ENCODE data around the gene IER5L.

DNA sequence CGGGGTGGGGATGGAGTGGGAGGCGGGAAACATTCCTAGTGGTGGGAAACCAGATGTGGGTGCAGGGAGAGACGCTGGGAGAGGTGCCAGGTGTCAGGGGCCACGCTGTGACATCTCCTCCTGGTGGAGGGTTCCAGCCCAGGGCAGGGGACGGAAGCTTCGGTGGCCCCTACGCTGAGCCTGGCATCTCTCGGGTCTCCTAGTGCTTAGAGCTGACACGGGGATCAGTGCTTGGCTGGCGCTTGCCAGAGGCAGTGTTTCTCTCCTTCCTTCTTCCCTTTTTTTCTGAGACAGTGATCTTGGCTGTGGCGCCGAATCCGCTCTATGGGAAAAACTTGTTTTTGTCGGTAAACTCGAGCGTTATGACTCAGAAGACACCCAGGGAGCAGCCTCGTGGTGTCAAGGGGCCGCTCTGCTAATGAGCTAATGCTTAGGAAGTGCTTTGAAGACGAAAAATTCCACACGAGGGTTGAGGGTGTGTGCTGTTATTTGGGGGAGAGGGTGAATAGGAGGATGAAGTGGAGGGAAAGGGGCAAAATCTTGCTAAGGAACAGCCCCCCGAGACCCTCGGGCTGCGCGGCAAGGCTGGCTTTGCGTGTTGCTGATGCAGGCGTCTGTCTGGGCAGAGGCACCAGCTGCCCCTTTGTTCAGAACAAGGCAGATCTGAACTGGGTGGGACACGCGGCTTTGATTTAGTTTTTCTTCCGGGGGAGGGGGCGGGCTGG lies 20.4 kb upstream of the IER5L start:
- no peak for TF ChIP-seq CSDC2 (CRISPR knock-in tag; IDR thresholded peaks at IDR 0.05)
- no peak for TF ChIP-seq SNAI2 (CRISPR knock-in tag; IDR thresholded peaks at IDR 0.05)
- TF ChIP-seq BACH2 (CRISPR knock-in tag; IDR thresholded peaks at IDR 0.05; ENCODE audit: borderline replicate concordance): no peak
- TF ChIP-seq ARNTL (CRISPR knock-in tag; IDR thresholded peaks at IDR 0.05; ENCODE audit: borderline replicate concordance, low read depth): no peak
- TF ChIP-seq TCF4 (CRISPR knock-in tag; IDR thresholded peaks at IDR 0.05; ENCODE audit: borderline replicate concordance): no peak
- no peak for TF ChIP-seq ISL1 (CRISPR knock-in tag; IDR thresholded peaks at IDR 0.05)
- TF ChIP-seq ZFP3 (CRISPR knock-in tag; IDR thresholded peaks at IDR 0.05): no peak
- no peak for TF ChIP-seq OSR1 (CRISPR knock-in tag; IDR thresholded peaks at IDR 0.05)
- no peak for TF ChIP-seq ZFP30 (CRISPR knock-in tag; IDR thresholded peaks at IDR 0.05)
- TF ChIP-seq GLIS3 (CRISPR knock-in tag; IDR thresholded peaks at IDR 0.05): no peak
